ENCODE results near the gene NEK10. TPM values are rescaled to one million over a fixed set of nuclear protein-coding genes. Genes with fewer than 3 reads are reported as not detected.

The NEK10 gene
- total RNA-seq, 1 experiment from 2014 or later, result 0.66 TPM

DNA sequence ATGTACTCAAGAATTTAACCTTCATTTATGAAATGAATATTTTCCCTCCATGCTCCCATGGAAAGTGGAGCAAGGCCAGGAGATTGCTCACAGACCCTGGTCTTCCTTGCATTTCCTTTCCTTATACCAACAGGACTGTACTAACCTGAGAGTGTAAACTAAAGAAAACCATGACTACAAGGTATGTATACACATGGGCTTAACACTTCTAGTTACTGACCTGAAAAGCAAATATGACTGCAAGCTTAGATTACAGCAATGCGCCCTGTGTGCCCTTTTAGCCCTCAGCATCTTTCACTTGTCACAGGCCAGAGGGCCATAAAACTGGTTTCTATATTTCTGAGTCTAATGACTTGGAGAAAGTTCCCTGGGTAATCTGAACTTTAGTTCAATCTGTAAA is 52.1 kb downstream of the NEK10 start:
- no peaks in the 10 kb centered on the region for H3K4me1 ChIP-seq (ENCODE audit: insufficient read depth, low read length)
- Mint-ChIP-seq H3K4me1 (no peaks in the 10 kb centered on the region), H3K4me3 (no peak overlapping the region), H3K36me3 (ENCODE audit: insufficient read depth in 1 of 3, low read depth in 3 of 3) (no peaks in the 10 kb centered on the region), H3K9me3 (no peaks in the 10 kb centered on the region), H3K27me3 (ENCODE audit: low read depth) (no peaks in the 10 kb centered on the region), H3K27ac (no peak overlapping the region)
- H2BK15ac ChIP-seq (ENCODE audit: low read depth, low read length), result no peak overlapping the region
- no CpG with 5 or more reads among the region's 1 CpG for WGBS (ENCODE audit: extremely low coverage, insufficient read length, low lambda C conversion rate)
- H3K4ac ChIP-seq (ENCODE audit: low read depth, low read length), result no peak overlapping the region
- H3K79me1 ChIP-seq (ENCODE audit: insufficient read depth, low read depth, low read length, poor library complexity, severe bottlenecking), result no peaks in the 10 kb centered on the region
- H3K9ac ChIP-seq (ENCODE audit: extremely low read depth, insufficient read length, low read length), result no peak overlapping the region
- H4K91ac ChIP-seq (ENCODE audit: insufficient read length, low read depth, low read length), result no peak overlapping the region
- H3K56ac ChIP-seq (ENCODE audit: insufficient read length, low read depth, low read length), result no peak overlapping the region
- no peak overlapping the region for H2BK20ac ChIP-seq (ENCODE audit: low read depth, low read length, poor library complexity, severe bottlenecking)
- H4K5ac ChIP-seq (ENCODE audit: insufficient read length, low read depth, low read length), result no peak overlapping the region
- no peak overlapping the region for H3K18ac ChIP-seq (ENCODE audit: insufficient read length, low read depth, low read length)
- no peak for DNase-seq
- H3K9me3 ChIP-seq (ENCODE audit: control insufficient read depth, low read depth, low read length), result no peaks in the 10 kb centered on the region
- no peak overlapping the region for H3K27ac ChIP-seq (ENCODE audit: insufficient read length, low read depth, low read length)
- H2BK12ac ChIP-seq (ENCODE audit: insufficient read length, low read depth, low read length), result no peak overlapping the region
- H2AFZ ChIP-seq (ENCODE audit: low read length), result no peak overlapping the region
- no peaks in the 10 kb centered on the region for H3K23me2 ChIP-seq (ENCODE audit: insufficient read length, low read depth, low read length, poor library complexity, severe bottlenecking)
- H4K8ac ChIP-seq (replicated peaks; ENCODE audit: insufficient read length, low read depth, low read length), result no peak overlapping the region
- no peak overlapping the region for H3K14ac ChIP-seq (ENCODE audit: insufficient read depth, low read length)
- H2BK5ac ChIP-seq (ENCODE audit: insufficient read length, low read length), result no peak overlapping the region
- H3K27me3 ChIP-seq (ENCODE audit: insufficient read depth, low read length), result no peaks in the 10 kb centered on the region
- no peak overlapping the region for H3K4me2 ChIP-seq (ENCODE audit: insufficient read depth, insufficient read length, low read length)
- no peaks in the 10 kb centered on the region for H3K79me2 ChIP-seq (ENCODE audit: insufficient read depth, low read length)
- H2AK5ac ChIP-seq (ENCODE audit: insufficient read length, low read length), result no peak overlapping the region
- H3T11ph ChIP-seq (ENCODE audit: low read length), result no peak overlapping the region
- no peak overlapping the region for H3K23ac ChIP-seq (ENCODE audit: insufficient read length, low read depth, low read length)
- TF ChIP-seq, protein P1, sequence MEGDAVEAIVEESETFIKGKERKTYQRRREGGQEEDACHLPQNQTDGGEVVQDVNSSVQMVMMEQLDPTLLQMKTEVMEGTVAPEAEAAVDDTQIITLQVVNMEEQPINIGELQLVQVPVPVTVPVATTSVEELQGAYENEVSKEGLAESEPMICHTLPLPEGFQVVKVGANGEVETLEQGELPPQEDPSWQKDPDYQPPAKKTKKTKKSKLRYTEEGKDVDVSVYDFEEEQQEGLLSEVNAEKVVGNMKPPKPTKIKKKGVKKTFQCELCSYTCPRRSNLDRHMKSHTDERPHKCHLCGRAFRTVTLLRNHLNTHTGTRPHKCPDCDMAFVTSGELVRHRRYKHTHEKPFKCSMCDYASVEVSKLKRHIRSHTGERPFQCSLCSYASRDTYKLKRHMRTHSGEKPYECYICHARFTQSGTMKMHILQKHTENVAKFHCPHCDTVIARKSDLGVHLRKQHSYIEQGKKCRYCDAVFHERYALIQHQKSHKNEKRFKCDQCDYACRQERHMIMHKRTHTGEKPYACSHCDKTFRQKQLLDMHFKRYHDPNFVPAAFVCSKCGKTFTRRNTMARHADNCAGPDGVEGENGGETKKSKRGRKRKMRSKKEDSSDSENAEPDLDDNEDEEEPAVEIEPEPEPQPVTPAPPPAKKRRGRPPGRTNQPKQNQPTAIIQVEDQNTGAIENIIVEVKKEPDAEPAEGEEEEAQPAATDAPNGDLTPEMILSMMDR (conservative IDR thresholded peaks at IDR 0.05), result no peak
- H4K20me1 ChIP-seq (ENCODE audit: control insufficient read depth, insufficient read depth, insufficient read length), result no peaks in the 10 kb centered on the region
- H2BK120ac ChIP-seq (ENCODE audit: low read depth, low read length, poor library complexity, severe bottlenecking), result no peak overlapping the region

All from H9 (cell line).